HG02678 (cell line): ENCODE results near the gene ARHGEF6.
A peak's percentile ranks its signal among the peaks of the same experiment; 100 is the strongest.

Source experiments
- ATAC-seq: cut with Tn5 transposase; IDR thresholded peaks from one replicate; pipeline ENCODE4 v1.9.1; 2021; ENCODE audit warnings: mild to moderate bottlenecking, moderate library complexity; ENCODE audit not compliant: unreplicated experiment

Gene ARHGEF6

DNA sequence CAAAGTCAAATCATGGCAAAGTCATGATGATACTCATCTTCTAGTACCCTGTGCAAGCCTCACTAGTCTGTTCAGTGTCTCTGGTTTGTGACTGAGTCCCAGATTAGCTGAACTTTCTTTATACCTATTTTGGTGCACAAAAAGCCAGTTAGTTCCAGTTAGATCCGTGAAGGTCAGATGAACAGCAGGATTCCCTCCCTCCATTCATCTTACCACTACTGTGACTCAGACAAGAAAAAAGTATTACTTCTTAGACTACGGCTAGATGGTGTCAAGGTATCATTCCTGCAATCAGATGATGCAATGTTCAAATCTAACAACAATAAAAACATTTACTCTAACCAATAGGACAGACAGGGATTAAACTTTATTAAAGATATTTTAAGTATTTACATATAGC lies 30.4 kb downstream of the ARHGEF6 start:
- no peak for ATAC-seq

DNA sequence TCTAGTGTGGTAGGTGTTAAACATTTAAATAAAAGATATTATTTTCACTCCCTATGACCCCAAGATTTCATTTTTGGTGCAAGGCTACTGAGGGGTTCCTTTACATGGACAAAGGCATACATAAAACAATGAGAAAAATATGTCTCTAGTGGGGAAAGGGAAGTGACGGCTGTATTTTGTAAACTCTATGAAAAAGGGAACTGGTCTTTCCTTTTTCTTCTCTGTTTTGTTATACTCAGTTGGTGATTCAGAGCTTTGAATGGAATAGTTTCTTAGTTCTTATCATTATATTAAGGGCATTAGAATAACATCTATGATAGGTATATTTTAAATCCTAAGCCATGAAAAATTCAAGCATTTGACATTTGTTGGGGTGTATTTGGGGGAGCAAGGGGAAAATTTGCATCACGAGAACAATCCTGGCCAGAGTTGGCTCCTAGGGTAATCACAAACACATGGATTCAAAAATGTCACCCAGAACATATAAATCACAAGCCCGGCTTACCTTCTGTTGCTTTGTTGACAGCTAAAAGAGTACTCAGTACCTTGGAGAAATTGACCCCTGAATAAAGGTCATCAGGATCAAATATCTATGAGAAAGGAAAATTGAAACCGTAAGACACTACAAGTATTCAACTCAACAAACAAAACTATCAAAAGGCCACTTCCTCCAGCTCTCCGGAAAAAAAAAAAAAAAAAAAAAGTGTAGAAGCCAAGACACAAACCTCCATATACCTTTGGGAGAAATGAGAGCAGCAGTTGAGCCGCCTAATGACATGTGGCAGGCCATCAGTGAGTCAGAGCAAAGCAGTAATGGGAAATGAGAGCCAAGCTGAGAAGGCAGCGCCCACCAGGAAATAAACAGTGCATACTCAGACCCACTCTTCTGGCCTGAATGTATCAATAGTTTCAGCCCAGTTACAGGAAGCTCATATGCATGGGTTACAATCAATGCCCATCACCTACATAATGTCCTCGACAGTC lies 33.4 kb downstream of the ARHGEF6 start:
- no peak for ATAC-seq

GRCh38 chrX:136745215-136746173 lies 35.2 kb downstream of the ARHGEF6 start:
- ATAC-seq = no peak

DNA sequence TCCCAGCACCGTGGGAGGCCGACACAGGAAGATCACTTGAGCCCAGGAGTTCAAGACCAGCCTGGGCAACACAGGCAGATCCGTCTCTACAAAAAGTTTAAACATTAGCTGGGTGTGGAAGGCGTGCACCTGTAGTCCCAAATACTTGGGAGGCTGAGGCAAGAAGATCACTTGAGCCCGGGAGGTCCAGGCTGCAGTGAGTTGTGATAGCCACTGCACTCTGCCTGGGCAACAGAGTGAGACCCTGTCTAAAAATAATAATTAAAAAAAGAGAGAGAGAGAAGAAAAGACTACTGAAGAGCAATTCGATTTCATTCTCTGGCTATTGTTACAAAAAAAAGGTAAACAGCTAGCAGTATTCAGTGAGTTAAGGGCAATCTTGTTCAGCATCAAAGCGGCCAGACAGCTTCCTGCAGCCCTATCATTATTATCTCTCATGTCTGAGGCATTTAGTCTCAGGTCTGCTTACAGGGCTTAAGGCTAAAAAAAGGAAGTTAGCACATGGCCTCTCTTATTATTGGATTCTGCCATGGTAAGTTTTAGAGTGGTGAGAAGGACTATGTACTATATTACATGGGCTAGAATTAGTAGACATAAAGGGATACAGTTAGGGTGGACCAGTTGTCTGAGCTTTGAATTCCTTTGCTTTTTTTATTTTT lies 37.9 kb downstream of the ARHGEF6 start:
- no peak for ATAC-seq

DNA sequence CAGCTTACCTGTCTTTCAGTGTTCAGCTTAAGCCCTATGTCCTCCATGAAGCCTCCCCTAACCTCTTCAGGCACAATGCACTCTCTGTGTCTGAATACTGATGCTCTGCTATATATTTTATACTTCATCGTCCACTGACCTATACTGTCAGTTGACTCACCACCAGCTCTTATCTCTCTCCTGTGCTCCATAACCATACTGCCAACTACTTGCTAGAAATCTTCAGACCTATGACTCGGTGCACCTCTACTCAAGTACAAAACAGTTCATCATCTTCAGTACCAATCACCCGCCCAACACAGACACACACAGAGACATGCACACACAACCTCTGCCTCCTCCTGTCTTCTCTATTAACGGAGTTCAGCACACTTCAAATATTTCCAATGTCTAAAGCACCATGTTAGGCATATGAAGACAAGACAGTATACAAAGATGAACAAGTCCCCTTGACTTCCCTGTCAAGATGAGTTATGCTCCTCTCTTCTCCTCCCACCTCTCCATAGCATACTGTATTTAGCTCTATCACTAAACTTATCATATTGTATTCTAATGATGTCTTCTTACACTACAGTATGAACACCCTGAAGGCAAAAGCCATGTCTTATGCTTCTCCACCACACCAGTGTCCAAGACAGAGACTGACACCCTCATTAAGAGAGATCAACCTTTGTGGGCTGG lies 42.5 kb downstream of the ARHGEF6 start:
- ATAC-seq = no peak

GRCh38 chrX:136736690-136737089 lies 44.0 kb downstream of the ARHGEF6 start:
- ATAC-seq = no peak

- no peak for ATAC-seq
Observed at GRCh38 chrX:136735601-136736000, 45.1 kb downstream of the ARHGEF6 start.

- ATAC-seq = no peak
Observed at GRCh38 chrX:136733613-136734012, 47.1 kb downstream of the ARHGEF6 start.

DNA sequence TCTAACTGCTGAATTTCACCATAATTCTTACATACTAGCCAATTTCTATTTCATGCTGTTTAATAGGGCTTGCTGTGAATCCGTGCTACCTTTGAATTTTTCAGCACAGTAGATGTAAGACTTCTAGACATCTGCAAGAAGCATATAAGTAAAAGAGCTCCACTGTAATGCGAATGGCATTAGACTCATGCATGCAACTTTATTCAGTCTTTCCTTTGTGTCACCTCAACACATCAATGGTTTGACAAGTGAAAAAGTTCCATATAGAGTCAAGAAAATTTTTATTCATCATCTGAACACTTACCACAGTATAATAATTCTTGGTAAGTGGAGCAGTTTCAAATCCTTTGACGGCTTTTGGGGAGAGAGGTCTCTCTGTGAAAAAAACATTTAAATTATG lies 48.9 kb downstream of the ARHGEF6 start:
- no peak for ATAC-seq

- no peak for ATAC-seq
Observed at GRCh38 chrX:136731207-136731782, 49.4 kb downstream of the ARHGEF6 start.

GRCh38 chrX:136728393-136728792 lies 52.3 kb downstream of the ARHGEF6 start:
- ATAC-seq = no peak

DNA sequence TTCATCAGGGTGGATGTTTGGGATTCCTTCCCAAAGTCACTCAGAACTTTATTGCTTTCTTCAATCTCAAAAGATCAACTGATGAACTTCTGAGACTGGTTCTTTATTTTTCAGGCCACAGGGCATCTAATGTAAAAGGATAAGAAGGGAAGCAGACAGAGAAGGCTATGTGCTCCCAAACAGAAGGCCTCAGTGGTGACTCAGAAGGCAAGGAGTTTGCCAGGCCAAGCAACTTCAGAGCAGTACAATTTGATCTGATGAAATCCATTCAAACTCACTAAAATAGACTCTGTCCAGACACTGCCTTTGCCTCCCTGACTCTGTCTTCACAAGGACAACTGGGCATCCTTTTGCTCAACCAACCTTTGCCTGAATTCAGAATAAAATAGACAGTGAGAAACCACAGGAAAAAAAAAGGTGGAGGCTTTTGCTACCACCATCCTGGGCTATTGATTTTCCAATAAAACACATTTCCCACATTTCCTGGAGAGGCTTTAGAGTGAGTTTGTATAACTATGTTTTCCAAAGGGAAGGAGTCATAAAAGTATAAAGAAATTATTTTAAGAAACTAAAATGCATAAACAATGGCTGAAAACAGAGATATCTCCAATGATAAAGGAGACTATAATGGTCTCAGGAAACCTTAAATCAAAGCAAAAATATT lies 55.2 kb downstream of the ARHGEF6 start:
- ATAC-seq = no peak

- ATAC-seq = no peak
Observed at GRCh38 chrX:136718091-136718490, 62.6 kb downstream of the ARHGEF6 start.

- peak; percentile 88 for ATAC-seq
Observed at GRCh38 chrX:136714626-136715599, 65.8 kb downstream of the ARHGEF6 start.

- ATAC-seq = no peak
Observed at GRCh38 chrX:136712650-136713310, 68.0 kb downstream of the ARHGEF6 start.

DNA sequence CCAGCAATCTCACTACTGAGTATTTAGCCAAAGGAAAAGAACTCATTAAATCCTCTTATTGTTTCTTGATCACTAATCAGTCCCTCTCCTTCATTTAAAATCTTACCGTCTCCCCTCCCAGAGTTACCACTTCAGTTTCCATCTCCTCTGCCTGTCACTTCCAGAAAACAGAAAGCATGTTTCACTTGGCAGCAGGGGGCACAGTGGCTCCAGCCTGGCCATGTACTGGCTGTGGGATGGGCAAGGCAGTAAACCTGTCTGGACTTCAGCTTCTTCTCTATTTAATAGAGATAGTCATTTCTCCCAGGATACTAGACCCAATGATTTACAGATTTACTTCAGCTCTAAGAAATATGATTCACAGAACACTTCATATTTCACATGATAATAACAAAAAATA lies 69.6 kb downstream of the ARHGEF6 start:
- ATAC-seq = peak; percentile 37

DNA sequence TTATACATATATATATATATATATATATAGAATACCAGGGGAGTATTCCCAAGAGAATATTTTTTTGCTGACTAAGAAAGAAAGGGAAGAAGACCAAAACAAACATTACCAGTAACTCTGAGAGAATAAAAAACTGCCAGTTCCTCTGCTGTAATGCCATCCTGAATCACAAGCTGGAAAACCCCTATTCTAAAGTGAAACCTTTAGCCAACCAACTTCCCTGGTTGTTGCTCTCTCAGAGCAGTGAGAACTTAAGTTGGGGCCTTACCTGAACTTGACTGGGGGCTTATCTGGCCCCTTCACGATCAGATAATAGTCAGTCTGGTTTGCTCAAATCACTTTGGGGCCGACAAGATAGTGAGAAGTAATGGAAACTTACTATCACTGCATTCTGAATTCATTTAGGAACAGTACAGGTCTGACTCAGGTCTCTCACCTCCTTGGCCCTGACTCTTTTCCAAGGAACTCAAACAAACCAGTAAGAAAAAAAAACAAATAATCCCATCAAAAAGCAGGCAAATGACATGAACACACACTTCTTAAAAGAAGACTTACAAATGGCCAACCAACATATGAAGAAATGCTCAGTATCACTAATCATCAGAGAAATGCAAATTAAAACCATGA lies 70.3 kb downstream of the ARHGEF6 start:
- ATAC-seq = no peak
